GM19324 (cell line): ENCODE data around the gene DCBLD1.
"Not testable (repeated sequence)": the region's sequence is repeated elsewhere in the genome, so short reads cannot be mapped to it uniquely, and the experiment has no call there.

Experiments used
- ATAC-seq: cut with Tn5 transposase; IDR thresholded peaks from one replicate; pipeline ENCODE4 v1.9.1; 2021; ENCODE audit warnings: mild to moderate bottlenecking, moderate library complexity; ENCODE audit not compliant: unreplicated experiment, low FRiP score

DCBLD1 gene

DNA sequence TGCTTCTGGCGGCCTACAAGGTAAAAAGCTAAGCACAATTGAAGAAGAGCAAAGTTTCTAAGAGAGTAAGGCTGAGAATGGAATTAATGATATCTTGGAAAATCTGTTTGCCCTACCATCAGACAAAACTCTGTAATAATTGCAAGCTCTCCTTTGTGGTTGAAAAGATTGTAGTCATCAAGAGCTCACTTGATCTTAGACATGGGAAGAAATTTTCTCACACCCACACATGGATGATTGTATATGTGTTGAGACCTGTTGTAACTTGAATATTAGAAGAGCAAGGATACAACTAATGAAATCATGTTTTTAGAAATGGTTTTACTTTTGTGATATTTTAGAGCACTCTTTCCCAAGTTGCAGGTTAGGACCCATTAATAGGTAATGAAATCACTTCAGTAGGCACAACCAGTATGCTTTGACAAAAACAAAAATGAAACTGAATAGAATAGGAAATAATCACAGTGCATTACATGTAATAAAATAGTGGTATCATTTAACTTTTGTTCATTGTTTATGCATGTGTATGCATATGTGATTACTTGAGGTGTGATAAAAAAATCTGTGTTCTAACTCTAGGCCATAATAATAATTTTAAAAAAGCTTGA, 14.0 kb downstream of the DCBLD1 start:
- ATAC-seq: no peak

- no peak for ATAC-seq
These were observed 14.8 kb downstream of the DCBLD1 start for GRCh38 chr6:117497237-117497636.

DNA sequence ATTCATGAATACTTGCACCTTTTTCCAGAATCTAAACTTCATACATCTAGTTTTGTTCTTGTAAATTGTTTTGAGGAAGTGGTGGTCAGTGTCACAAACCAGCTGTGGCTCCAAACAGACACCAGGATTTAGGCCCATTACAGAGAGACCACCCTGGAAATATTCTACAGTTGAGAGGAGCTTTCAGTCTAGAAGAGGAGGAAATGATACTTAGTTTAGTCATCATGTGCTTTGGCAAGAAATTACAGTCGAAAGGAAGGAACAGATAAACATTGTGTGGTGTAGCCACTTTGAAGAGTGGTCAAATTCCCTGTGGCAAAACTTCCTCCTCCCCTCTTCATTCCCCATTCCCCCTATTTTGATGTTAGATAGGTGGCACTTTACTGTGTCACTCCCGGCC, 15.7 kb downstream of the DCBLD1 start:
- no peak for ATAC-seq

- no peak for ATAC-seq
These were observed 19.2 kb downstream of the DCBLD1 start for GRCh38 chr6:117501722-117502121.

- ATAC-seq: no peak
These were observed 20.1 kb downstream of the DCBLD1 start for GRCh38 chr6:117502580-117502979.

GRCh38 chr6:117503211-117503610, 20.7 kb downstream of the DCBLD1 start:
- ATAC-seq: no peak

- no peak for ATAC-seq
These were observed 22.1 kb downstream of the DCBLD1 start for GRCh38 chr6:117504478-117505144.

GRCh38 chr6:117505311-117505710, 22.8 kb downstream of the DCBLD1 start:
- ATAC-seq: no peak

GRCh38 chr6:117506180-117506835, 23.8 kb downstream of the DCBLD1 start:
- no peak for ATAC-seq

GRCh38 chr6:117506907-117507306, 24.4 kb downstream of the DCBLD1 start:
- no peak for ATAC-seq

- no peak for ATAC-seq
These were observed 26.0 kb downstream of the DCBLD1 start for GRCh38 chr6:117508450-117508971.

GRCh38 chr6:117509021-117509420, 26.5 kb downstream of the DCBLD1 start:
- no peak for ATAC-seq

GRCh38 chr6:117512056-117512828, 29.8 kb downstream of the DCBLD1 start:
- no peak for ATAC-seq

GRCh38 chr6:117512987-117513573, 30.6 kb downstream of the DCBLD1 start:
- no peak for ATAC-seq

GRCh38 chr6:117513778-117514365, 31.4 kb downstream of the DCBLD1 start:
- no peak for ATAC-seq

DNA sequence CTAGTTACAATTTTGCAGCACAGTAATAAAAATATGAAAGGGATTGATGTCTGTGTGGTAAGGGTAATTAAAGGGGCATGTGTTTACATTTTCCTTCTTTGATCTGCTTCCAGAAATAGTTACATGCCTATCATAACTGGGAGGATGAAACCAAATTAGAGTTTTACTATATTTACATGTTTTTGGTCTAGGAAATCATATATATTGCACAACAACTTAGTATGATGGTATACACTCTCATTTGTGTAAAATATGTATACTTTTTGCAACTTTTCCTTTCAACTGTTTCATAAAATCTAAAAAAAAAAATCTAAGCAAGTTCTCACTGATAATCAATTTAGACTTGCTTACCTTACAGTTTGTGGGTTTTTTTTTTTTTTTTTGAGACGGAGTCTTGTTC, 32.2 kb downstream of the DCBLD1 start:
- ATAC-seq: no peak

DNA sequence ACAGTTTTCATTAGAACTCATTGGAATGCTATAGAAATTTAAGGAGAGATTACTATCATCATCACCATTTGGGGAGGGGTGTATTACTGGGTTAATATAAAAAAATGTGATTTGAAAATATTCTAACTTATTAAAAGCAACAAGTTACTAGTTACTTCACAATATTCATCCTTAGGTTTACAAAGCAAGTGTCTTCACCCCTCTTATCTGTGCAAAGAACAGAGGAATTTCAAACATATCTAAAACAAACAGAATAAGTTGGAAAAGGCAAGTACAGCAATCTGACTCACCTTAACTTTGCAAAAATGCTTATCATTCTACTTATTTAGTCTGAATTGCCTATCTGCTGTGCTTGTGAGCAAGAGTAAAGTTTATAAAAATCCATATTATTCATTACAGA, 32.9 kb downstream of the DCBLD1 start:
- no peak for ATAC-seq

GRCh38 chr6:117517995-117518394, 35.5 kb downstream of the DCBLD1 start:
- ATAC-seq: not testable (repeated sequence)

DNA sequence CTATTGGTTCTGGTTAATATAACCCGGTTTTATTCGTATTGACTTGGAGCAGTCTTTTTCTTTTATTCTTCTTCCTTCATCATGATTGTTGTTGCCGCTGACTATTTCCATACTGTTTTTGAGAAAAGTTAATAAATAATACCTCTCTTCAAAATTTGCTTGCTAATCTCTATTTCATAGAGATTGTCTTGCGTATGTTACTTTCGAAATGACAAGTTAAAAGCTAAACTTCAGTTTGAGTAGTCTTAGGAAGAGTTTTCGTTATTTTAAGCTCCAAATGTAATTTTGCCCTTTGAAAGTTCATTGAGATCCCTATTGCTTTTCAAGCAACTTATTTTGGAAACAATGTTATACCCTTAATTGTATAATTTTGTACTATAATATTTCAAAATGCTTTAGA, 36.4 kb downstream of the DCBLD1 start:
- ATAC-seq: no peak
